NCI-H748 treated with DMSO at 0.1 percent for 48 hours (cell line): ENCODE measurements around the gene TFAP2C.
"Not testable (repeated sequence)": the region's sequence is repeated elsewhere in the genome, so short reads cannot be mapped to it uniquely, and the experiment has no call there.

Source experiments
- DNase-seq: peaks from one replicate; lab custom pipeline; 2025; lab: John Stamatoyannopoulos, UW

The TFAP2C gene

DNA sequence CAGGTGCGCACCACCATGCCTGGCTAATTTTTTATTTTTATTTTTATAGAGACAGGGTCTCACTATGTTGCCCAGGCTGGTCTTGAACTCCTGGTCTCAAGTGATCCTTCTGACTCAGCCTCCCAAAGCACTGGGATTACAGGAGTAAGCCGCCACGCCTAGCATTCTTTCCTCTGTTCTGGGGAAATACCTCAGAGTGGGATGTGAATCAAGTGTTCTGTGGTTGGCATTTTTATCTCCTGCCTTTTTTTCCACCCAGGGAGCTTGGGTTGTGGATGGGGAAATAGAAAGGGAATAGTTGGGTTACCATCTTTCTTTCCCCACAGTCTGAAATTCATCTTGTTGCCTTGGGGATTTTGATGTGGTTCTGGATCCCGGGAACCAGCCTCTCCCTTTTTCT is 24.1 kb downstream of the TFAP2C start:
- DNase-seq: no peak

DNA sequence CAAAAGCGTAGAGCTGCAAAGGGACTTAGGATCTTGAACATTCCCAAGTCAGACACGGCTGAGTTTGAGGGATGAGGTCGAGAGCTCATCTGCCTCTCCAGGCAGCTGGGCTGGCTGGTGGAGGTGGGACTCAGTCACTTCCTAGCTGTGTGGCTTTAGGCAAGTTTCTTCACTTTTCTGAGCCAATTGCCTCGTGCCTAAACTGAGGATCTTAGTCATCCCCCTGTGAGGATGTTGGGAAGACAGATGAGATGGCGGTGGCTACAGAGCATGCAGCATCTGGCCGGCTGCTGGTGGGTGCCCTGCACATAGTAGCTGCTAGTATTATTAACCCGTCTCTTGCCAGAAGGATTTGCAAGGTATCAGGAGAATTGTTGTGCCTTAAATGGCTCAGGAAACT is 27.5 kb downstream of the TFAP2C start:
- no peak for DNase-seq

DNA sequence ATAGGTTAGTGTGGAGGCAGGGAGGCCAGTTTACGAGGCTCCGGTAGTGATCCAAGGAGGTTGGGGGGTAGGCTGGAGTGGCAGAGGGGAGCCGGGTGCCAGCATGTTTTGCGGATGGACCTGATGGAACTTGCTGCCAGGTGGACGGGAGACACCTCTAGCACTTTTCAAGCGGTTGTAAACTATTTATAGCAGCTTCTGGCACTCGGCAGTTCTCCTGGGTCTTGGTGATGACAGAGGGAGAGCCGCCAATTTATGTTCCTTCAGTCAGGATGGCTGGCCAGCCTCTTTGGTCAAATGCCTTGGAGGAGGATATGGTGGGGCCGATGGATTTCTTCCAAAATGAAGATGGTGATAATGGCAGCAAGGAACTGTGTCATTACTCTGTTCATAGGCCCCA is 28.8 kb downstream of the TFAP2C start:
- no peak for DNase-seq

DNA sequence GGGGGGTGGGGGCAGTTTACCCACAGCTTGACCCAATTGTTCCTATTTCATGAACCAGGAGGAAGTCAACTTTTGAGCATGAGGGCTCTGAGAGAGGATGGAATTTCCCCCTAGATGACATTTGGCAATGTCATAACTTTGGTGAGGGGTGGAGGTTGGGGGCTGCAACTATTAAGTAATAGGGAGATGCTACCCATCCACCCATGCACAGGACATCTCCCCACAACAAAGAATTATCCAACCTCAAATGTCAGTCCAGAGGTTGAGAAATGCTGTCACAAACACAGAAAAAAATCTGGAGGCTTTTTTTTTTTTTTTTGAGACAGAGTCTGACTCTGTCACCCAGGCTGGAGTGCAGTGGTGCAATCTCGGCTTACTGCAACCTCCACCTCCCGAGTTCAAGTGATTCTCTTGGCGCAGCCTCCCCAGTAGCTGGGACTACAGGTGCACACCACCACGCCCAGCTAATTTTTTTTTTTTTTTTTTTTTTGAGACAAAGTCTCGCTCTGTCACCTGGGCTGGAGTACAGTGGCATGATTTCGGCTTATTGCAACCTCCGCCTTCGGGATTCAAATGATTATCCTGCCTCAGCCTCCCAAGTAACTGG is 29.3 kb downstream of the TFAP2C start:
- DNase-seq: not testable (repeated sequence)

DNA sequence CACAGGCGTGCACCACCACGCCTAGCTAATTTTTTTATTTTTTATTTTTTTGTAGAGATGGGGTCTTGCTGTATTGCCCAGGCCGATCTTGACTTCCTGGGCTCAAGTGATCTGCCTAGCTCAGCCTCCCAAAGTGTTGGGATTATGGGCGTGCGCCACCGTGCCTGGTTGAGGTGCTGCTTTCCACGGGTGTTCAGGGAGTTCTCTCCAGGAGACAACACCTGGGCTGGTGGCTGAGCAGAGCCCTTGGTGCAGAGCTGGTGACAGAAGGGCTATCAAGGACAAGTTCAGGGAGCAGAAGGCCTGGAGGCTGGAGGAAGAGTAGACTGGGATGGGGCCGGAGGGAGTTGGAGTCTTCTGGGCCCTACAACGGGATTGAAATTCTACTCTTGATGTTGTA is 34.6 kb downstream of the TFAP2C start:
- no peak for DNase-seq

DNA sequence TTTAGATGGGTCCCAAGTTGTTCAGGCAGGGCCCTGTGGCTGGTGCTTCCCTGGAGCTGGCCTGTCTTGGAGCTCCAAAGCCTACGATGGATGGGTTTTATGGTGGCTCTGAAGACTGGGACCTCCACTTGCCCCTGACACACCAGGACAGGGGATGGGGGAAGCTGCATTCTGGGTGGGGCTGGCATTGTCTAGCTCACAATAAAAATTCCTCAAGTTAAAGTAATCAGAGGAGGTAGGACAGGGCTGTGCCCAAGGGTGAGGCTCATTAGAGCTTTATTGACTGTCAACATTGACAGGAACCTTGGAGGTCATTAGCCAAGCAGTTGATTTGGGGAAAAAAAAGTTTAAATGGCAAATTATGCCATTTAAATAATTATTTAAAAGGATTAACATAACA is 35.7 kb downstream of the TFAP2C start:
- no peak for DNase-seq

DNA sequence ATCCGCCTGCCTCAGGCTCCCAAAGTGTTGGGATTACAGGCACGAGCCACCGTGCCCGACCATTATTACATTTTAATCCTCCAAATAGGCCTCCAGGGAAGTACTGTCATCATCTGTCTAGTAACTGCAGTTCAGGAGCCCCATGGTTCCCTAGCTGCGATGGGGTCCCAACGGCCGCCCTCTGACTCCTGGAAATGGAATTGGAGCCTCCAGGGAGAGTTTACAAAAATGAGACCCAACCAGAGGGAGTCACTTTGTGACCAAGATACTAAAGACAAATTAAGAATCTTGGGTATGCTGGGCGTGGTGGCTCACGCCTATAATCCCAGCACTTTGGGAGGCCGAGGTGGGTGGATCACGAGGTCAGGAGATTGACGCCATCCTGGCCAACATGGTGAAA is 36.7 kb downstream of the TFAP2C start:
- DNase-seq: no peak

DNA sequence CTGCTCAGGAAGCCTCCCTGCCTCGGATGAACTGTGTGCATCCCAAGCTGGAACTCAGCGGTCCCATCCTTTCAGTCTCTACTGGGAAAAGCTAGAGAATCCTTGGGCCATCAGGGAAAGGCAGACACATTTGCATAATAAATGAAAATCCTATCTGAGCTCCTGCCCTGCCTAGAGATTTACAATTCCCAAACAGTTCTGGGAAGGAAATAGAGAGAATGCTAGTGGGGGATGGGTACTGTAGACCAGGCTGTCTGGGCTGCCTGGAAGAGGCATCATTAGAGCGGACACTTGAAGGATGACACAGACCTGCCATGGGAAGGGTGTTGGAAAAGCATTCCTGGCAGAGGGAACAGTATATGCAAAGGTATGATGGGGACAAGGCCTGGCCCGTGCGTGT is 44.3 kb downstream of the TFAP2C start:
- no peak for DNase-seq

DNA sequence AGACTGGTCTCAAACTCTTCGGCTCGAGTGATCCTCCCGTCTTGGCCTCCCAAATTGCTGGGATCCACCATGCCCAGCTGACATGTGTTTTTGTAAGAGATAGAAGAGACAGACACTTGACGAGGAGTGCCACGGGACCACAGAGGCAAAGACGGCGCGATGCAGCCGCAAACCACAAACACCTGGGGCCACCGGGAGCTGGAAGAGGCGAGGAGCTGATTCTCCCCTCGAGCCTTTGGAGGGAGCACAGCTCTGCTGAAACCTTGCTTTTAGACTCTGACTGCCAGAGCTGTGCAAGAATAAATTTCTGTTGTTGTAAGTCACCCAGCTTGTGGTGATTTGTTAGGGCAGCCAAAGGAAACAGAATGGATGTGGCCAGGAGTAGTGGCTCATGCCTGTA is 46.9 kb downstream of the TFAP2C start:
- no peak for DNase-seq

DNA sequence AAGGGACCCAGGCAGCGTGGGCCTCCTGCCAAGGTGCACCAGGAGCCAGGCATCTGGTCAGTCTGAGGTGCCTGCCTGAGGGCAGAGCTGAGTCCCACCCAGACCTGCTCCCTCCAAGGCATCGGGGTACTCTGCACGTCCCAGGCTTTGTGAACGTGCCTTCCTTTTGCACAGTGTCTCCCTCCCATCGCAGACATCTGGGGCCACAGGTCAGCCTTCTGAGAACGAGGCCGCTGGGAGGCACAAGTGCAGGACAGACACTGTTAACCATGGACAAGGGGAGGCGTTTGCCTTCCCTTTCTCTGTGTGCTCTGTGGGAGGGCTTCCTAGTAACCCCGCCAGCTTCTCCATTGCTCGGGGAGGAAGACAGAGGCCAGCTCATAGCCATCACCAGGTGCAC is 47.6 kb downstream of the TFAP2C start:
- no peak for DNase-seq

DNA sequence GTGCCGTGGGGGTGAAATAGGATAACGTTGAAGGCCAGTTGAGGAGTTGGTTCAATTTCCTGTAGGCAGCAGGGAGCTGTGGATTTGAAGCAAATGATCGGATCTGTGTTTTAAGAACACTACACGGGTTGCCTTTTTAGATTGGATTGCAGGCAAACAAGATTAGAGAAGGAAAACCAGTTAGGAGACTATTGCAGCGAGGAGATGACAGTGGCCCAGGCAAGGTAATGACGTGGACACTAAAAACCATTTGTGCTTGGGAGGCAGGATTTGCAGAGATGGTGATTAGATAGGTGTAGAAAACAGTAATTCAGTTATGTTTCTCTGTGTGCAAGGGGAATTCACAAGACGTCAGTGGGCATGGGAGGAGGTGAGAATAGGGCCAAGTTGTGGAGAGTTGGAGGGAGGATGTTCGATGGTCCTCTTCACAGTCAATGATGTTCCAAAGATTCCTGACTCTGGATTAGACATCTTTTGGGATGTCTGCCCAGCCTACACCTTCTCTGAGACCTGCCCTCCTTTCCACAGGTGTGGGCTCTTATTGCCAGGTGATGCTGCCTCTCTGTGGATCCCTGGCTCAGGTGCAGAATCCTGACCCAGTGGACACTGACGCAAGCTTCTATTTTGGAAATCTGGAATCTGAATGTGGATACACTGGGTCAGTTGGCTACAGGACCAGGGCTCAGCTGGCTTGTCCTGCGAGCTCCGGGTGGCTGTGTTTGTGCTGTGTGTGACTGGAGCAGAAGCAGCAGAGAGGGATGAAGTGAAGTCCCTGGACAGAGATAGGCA is 54.2 kb downstream of the TFAP2C start:
- no peak for DNase-seq

DNA sequence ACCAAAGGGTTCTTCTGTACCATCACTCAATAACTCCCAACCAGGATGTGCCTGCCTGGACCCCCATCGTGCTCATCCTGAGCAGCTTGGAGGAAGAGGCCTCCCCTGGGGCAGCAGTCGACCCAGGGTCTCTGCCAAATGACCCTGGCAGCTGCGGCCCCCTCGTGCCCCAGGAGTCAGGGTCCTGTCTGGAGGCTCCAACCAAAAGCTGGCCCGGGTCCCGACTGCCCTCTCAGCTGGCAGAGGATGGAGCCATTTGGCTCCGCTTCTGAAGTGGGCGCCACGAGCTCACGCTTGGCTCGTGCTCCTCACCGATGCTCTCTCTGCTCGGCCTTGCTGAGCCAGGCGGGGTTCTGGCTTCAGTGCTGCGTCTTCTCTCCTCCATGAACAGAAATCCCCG is 56.8 kb downstream of the TFAP2C start:
- DNase-seq: no peak

DNA sequence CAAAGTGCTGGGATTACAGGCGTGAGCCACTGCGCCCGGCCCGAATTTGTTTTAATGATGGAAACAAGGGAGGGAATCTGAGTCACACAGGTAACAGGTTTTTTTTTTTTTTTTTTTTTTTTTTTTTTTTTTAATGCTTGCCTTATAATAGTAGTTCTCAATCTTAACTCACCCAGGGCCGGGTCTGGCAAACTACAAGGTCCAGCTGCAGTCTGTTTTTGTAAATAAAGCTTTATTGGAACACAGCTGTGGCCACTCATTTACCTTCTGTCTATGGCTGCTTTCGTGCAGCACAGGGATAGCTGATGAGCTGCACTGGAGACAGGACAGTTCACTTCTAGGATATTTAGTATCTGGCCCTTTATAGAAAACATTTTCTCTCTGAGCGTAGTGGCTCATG is 58.0 kb downstream of the TFAP2C start:
- DNase-seq: no peak

DNA sequence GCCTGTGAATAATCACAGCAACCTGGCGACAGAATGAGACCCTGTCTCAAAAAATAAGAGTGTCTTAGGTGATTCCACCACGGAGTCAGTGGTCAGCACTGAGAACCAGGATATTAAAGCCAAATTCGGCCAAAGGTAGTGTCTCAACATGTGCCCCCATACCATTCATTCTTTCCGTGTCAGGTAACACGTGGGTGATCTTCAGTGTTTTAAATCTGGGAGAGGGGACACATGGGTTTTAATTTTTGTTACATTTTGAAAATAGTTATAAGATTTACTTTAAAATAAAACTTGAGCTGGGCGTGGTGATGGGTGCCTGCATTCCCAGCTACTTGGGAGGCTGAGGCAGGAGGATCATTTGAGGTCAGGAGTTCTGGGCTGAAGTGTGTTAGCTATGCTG is 59.0 kb downstream of the TFAP2C start:
- no peak for DNase-seq
